ENCODE results near the gene PPIP5K2.
"Not testable (repeated sequence)": the region's sequence is repeated elsewhere in the genome, so short reads cannot be mapped to it uniquely, and the experiment has no call there.

PPIP5K2 gene

DNA sequence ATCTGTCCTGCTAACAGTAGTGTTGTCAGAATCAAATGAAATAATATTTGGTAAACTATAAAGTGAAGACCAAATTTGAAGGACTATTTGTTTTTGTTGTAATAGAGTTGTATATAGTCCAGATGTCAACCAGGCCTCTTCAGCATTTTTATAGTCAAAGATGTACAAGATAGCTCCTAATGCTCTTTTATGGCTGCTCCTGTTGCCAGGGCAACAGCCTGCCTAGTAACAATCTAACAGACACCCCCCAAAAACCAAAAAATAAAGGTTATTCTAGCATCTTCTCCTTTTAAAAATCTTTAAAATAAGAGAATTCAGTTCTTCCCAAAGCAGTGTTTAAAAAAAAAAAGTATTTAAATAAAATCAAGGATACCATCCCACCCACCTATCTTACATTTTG lies 89.0 kb downstream of the PPIP5K2 start:
- no peak for DNase-seq

- no peak for DNase-seq
Measured at GRCh38 chr5:103210952-103211351, 90.9 kb downstream of the PPIP5K2 start.

- DNase-seq, result no peak
Measured at GRCh38 chr5:103211576-103212561, 91.8 kb downstream of the PPIP5K2 start.

DNA sequence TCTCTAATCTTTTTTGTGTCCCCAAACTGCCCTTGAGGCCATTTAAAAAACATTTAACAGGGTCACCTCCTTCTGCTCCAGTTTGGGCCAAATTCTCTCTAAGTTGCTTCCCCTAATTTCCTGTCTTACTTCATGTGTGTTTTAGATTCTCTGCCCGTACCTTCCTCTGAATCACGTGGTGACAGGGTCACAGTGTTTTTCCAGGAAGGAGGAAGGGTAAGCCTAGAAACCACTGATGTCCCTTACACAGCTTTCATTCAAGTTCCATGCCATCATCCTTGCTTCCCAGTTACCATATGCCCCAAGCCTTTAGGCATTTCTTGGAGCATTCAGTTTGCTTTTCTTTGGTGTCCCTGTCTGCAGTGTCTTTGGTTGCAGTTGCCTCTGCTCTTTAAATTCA lies 96.0 kb downstream of the PPIP5K2 start:
- DNase-seq, result no peak

GRCh38 chr5:103216697-103217096 lies 96.6 kb downstream of the PPIP5K2 start:
- DNase-seq, result no peak

GRCh38 chr5:103217101-103217500 lies 97.0 kb downstream of the PPIP5K2 start:
- DNase-seq, result no peak

GRCh38 chr5:103218164-103218563 lies 98.1 kb downstream of the PPIP5K2 start:
- no peak for DNase-seq

- DNase-seq, result not testable (repeated sequence)
Measured at GRCh38 chr5:103219074-103219473, 99.0 kb downstream of the PPIP5K2 start.

DNA sequence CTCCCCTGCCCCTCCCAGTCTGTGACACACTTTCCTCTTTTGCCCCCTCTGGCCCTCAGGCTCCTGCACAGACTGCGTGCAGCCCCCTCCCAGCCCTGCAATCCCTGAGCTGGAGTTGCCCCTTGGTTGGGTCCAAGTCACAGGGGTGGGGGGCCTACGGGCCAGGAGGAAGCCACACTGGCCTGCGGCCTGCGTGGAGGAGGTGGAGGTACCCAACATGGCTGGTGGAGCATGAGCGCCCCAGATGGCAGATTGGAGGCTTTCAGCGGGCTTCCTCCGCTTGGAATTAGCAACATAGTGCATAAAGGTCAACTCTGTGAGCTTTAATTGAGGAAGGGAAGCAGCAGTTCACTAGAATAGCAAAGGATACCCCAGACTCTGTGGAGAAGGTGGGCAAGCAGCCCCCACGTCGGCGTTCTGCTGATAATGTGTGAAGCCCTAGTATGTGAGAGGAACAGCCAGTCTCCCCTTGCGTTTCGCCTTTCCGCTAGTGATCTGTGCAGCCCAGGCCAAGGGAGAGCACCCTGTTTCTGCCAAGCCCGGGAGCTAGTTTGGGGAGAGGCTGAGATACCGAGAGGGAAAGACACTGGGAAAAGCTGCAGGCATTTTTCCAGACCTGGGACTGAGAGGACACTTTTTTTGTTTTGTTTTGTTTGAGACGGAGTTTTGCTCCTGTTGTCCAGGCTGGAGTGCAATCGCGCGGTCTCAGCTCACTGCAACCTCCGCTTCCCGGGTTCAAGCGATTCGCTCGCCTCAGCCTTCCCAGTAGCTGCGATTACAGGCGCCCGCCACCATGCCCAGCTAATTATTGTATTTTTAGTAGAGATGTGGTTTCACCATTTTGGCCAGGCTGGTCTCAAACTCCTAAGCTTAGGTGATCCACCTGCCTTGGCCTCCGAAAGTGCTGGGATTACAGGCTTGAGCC lies 103.2 kb downstream of the PPIP5K2 start:
- DNase-seq, result no peak

GRCh38 chr5:103224118-103224893 lies 104.2 kb downstream of the PPIP5K2 start:
- peak; percentile 41 for DNase-seq

GRCh38 chr5:103224894-103225246 lies 104.8 kb downstream of the PPIP5K2 start:
- DNase-seq, result no peak

GRCh38 chr5:103228061-103228460 lies 108.0 kb downstream of the PPIP5K2 start:
- no peak for DNase-seq

GRCh38 chr5:103228588-103228987 lies 108.5 kb downstream of the PPIP5K2 start:
- no peak for DNase-seq

- peak; percentile 34 for DNase-seq
Measured at GRCh38 chr5:103232393-103232999, 112.4 kb downstream of the PPIP5K2 start.

DNA sequence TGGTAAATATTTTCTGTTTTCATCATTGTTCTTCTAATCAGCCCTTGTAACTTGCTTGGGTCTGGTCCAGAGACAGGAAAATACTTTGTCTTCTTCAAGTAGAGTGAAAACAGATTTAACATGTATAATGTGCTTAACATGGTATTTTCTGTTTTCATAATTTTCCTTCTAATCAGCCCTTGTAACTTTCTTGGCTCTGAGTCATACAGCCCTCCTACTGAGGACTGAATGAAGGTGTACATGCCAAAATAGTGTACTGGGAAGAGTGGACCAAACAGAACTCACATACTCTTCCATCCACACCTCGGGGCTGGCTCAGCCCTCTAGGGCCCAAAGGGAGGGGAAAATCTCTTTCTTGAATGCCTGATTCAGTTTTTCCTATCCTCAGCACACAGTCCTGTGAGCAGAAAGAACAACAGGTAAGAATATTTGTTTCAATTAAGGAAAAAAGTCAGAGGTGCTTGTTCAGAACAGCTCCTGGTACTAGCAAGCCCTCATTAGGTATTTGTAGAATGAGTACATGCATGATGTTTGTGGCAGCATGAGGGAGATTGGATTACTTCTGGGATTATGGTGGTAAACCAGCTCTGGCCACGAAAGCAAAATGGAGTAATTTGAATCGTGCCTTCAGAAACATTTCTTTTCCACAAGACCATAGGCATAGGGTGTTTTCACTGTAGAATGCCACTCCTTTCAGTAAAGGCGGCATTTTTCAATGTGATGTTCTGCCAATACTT lies 114.3 kb downstream of the PPIP5K2 start:
- no peak for DNase-seq

GRCh38 chr5:103235891-103236290 lies 115.8 kb downstream of the PPIP5K2 start:
- DNase-seq, result no peak

DNA sequence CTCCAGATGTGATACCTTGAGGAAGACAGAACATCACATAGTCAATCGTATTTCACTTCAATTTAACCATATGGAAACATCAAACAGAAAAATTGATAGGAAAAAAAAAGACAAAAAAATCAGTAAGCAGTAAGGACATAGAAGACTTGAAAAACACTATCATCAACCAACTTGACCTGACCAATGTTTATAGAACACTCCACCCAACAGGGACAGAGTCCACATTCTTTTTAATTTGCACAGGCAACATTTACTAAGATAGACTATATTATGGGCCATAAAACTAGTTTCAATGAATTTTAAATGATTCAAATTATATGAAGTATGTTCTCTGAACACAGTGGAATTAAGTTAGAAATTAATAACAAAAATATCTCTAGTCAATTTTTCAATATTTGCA lies 117.7 kb downstream of the PPIP5K2 start:
- DNase-seq, result no peak

- DNase-seq, result no peak
Measured at GRCh38 chr5:103243665-103244064, 123.6 kb downstream of the PPIP5K2 start.

- no peak for DNase-seq
Measured at GRCh38 chr5:103244398-103244797, 124.3 kb downstream of the PPIP5K2 start.

GRCh38 chr5:103245761-103246160 lies 125.7 kb downstream of the PPIP5K2 start:
- DNase-seq, result no peak

DNA sequence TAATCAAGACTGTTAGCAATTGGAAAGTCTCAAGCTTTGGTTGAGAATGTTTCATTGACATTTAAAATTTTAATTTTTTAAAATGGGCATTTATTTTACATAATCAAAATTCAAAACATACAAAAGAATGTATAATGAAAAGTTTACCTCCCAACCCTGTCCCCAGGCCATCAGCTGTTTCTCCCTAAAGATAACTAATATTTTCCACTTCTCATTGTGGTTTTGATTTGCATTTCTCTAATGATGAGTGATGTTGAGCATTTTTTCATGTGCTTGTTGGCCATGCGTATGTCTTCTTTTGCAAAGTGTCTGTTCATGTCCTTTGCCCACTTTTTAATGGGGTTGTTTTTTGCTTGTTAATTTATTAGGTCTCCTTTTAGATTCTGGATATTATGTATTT lies 127.0 kb downstream of the PPIP5K2 start:
- no peak for DNase-seq

- DNase-seq, result no peak
Measured at GRCh38 chr5:103249068-103249467, 129.0 kb downstream of the PPIP5K2 start.

Measured in CD4-positive, alpha-beta T cell treated with Interleukin-17A for 4 hours (primary cell).